Vagina (tissue), 2 donors: ENCODE results near the gene TMEM100. TPM values are rescaled to one million over a fixed set of nuclear protein-coding genes. Genes with fewer than 3 reads are reported as not detected.

ENCODE experiments used
- DNase-seq, 2 donors: peaks; one replicate each; pipeline ENCODE4 v3.0.0-alpha.2; 2017; ENCODE audit errors: extremely low spot score in 2 of 2
- H3K27ac ChIP-seq: fragments of 200-600 bp; sonication (generic); one replicate; pipeline ENCODE4 v1.5.1; 2019
- H3K27me3 ChIP-seq: fragments of 200-600 bp; sonication (generic); one replicate; pipeline ENCODE4 v1.5.1; 2019
- H3K36me3 ChIP-seq, 2 donors: fragments of 200-600 bp; sonication (generic); one replicate each; pipeline ENCODE4 v1.5.1; 2017 to 2019
- H3K4me1 ChIP-seq: fragments of 200-600 bp; sonication (generic); one replicate; pipeline ENCODE4 v1.5.1; 2019
- H3K4me3 ChIP-seq, 2 donors: fragments of 200-600 bp; sonication (generic); 1 replicate in 1 of 2; 2 replicates in 1 of 2; pipeline ENCODE4 v1.5.1; 2016 to 2019
- H3K9me3 ChIP-seq: fragments of 200-600 bp; sonication (generic); one replicate; pipeline ENCODE4 v1.5.1; 2019
- CTCF ChIP-seq, 3 experiments: fragments of 450-650 bp in 2 of 3; fragments of 200-600 bp in 1 of 3; sonication (generic) in 1 of 3; IDR thresholded peaks; one replicate each; pipeline ENCODE4 v1.5.1; 2017 to 2019; ENCODE audit warnings: antibody characterized with exemption in 3 of 3, mild to moderate bottlenecking in 2 of 3, moderate library complexity in 2 of 3
- POLR2A ChIP-seq, 2 donors: fragments of 450-650 bp; IDR thresholded peaks; one replicate each; pipeline ENCODE4 v1.6.1; 2017; ENCODE audit warnings: antibody characterized with exemption in 2 of 2, mild to moderate bottlenecking in 2 of 2, moderate library complexity in 2 of 2
- POLR2AphosphoS5 ChIP-seq, 2 donors: sonication (generic); formaldehyde crosslinking; IDR thresholded peaks; one replicate each; pipeline ENCODE4 v1.9.0; 2017; ENCODE audit warnings: antibody characterized with exemption in 2 of 2, mild to moderate bottlenecking in 2 of 2, low read depth in 1 of 2; ENCODE audit not compliant: insufficient read depth in 1 of 2
- intact Hi-C: fragments of 100-400 bp; cut with DNase I; formaldehyde crosslinking; loops from one replicate; pipeline ENCODE4 v1.15.1; 2023
- total RNA-seq: library from RNA; depleted of rRNA; stranded (reverse); fragments of >200 nt; gene quantifications from one replicate; pipeline ENCODE4 v1.2.3, GENCODE V29; 2016

Gene TMEM100
- total RNA-seq, 1 donor from 2014 or later: 20.6 TPM

DNA sequence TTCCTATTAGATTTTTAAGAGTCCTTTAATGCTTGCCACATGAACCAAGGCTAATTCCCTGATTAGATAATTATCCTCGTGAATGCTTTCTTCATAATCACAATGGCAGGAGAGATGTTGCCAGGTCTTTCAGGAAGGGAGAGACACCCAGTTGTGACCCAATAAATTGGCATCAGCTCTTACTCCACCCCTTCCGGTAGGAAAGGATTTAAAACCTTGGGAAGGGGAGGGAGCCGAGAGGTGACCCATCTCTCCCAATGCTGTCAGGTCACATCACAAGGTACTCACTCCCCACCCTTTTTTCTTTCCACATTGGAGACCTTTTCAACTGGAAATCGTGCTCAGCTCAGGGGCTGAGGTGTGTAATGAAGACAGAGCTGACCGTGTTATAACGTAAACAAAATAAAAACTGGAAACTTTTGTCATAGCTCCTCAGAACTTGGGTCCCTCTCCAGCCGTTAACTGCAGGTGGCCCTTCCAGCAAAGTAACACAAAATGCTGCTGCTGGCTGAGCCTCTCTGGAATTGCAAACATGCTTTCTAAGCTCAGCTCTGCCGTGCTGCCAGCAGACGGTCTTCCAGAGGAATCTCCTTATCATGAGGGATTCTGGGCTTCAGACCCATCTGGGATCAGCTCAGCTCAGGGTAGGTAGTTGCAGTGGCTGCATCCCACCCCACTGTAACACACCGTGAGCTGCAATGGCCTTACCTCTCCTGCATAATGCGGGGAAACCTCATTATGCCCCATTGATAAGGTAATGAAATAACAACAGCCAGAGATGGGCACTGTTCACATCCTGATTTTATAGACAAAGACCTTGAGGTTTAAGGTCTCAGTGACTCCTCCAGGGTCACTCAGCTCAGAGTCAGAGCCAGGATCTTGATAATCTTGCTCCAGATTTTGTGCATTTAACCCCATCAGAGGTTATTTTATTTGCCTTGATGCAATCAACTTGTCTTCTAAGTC lies 15.6 kb downstream of the TMEM100 start:
- DNase-seq: no peak
- TF ChIP-seq CTCF (IDR thresholded peaks at IDR 0.05) (no peak), POLR2A (IDR thresholded peaks at IDR 0.05) (no peak), POLR2AphosphoS5 (IDR thresholded peaks at IDR 0.05; ENCODE audit: insufficient read depth in 1 of 2, low read depth in 1 of 2) (no peak)
- H3K27ac ChIP-seq: no peak overlapping the region
- H3K36me3 ChIP-seq: no peaks in the 10 kb centered on the region
- no peaks in the 10 kb centered on the region for H3K9me3 ChIP-seq
- no peaks in the 10 kb centered on the region for H3K27me3 ChIP-seq
- H3K4me1 ChIP-seq: peaks cover 14% of the 10 kb centered on the region
- no peak overlapping the region for H3K4me3 ChIP-seq
- intact Hi-C loops: no loop called here

DNA sequence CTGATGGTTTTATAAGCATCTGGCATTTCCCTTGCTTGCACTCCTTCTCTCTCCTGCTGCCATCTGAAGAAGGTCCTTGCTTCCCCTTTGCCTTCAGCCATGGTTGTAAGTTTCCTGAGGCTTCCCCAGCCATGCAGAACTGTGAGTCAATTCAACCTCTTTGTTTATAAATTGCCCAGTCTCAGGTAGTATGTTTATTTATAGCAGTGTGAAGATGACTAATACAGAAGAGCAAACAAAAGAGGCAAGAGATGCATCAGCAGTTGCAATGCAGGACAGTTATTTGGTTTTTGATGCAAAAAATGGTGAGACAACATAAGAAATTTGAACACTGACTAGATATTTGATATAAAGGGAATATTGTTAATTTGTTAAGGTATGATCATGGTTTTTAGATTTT lies 16.8 kb downstream of the TMEM100 start:
- H3K9me3 ChIP-seq: no peaks in the 10 kb centered on the region
- H3K36me3 ChIP-seq: no peaks in the 10 kb centered on the region
- H3K4me1 ChIP-seq: peaks cover 14% of the 10 kb centered on the region
- no peak overlapping the region for H3K27ac ChIP-seq
- intact Hi-C loops: no loop called here
- TF ChIP-seq POLR2A (IDR thresholded peaks at IDR 0.05) (no peak), CTCF (IDR thresholded peaks at IDR 0.05) (no peak), POLR2AphosphoS5 (IDR thresholded peaks at IDR 0.05; ENCODE audit: insufficient read depth in 1 of 2, low read depth in 1 of 2) (no peak)
- no peaks in the 10 kb centered on the region for H3K27me3 ChIP-seq
- no peak for DNase-seq
- H3K4me3 ChIP-seq: no peak overlapping the region

DNA sequence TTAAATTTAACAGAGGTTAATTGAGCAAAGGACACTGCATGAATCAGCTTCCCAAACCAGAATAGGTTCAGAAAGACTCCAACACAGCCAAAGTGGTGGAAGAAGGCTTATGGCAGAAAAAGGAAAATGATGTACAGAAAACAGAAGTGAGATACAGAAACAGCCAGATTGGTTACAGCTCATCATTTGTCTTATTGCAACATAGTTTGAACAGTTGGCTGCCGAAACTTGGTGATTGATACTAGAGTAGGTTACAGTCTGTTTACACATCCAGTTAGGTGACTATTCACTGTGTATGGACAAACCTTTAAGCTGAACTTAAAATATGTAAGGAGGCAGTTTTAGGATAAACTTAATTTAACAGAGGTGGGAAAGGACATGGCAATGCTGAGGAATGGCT lies 18.3 kb downstream of the TMEM100 start:
- Histone ChIP-seq H3K4me3 (no peak overlapping the region), H3K36me3 (no peaks in the 10 kb centered on the region), H3K9me3 (no peaks in the 10 kb centered on the region), H3K27ac (no peak overlapping the region), H3K4me1 (peaks cover 14% of the 10 kb centered on the region), H3K27me3 (no peaks in the 10 kb centered on the region)
- intact Hi-C loops: no loop called here
- TF ChIP-seq POLR2A (IDR thresholded peaks at IDR 0.05) (no peak), CTCF (IDR thresholded peaks at IDR 0.05) (no peak), POLR2AphosphoS5 (IDR thresholded peaks at IDR 0.05; ENCODE audit: insufficient read depth in 1 of 2, low read depth in 1 of 2) (no peak)
- DNase-seq: no peak

DNA sequence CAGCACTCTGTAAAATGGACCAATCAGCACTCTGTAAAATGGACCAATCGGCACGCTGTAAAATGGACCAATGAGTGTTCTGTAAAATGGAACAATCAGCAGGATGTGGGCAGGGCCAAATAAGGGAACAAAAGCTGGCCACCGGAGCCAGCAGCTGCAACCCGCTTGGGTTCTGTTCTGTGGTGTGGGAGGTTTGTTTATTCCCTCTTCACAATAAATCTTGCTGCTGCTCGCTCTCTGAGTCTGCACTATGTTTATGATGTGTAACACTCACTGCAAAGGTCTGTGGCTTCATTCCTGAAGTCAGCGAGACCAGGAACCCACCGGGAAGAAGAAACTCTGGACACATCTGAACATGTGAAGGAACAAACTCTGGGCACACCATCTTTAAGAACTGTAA lies 20.5 kb downstream of the TMEM100 start:
- no peak for DNase-seq
- TF ChIP-seq POLR2AphosphoS5 (IDR thresholded peaks at IDR 0.05; ENCODE audit: insufficient read depth in 1 of 2, low read depth in 1 of 2) (no peak), POLR2A (IDR thresholded peaks at IDR 0.05) (no peak), CTCF (IDR thresholded peaks at IDR 0.05) (no peak)
- Histone ChIP-seq H3K27me3 (no peaks in the 10 kb centered on the region), H3K4me3 (no peak overlapping the region), H3K36me3 (no peaks in the 10 kb centered on the region), H3K27ac (no peak overlapping the region), H3K9me3 (no peaks in the 10 kb centered on the region), H3K4me1 (peaks cover 3% of the 10 kb centered on the region)
- intact Hi-C loops: no loop called here
